Measurements from ENCODE around the gene CELSR2.

The CELSR2 gene

GRCh38 chr1:109307274-109308021, 58.1 kb downstream of the CELSR2 start:
- H3K4me2 ChIP-seq (ENCODE audit: insufficient read depth, low read length) = no peak overlapping the region
- no peaks in the 10 kb centered on the region for H3K79me2 ChIP-seq (ENCODE audit: insufficient read depth, low read length)
- H4K20me1 ChIP-seq (ENCODE audit: insufficient read depth, low read length) = no peaks in the 10 kb centered on the region
- no peak overlapping the region for H3K4me3 ChIP-seq (ENCODE audit: low read depth in 1 of 2, low read length in 2 of 2)
- ATAC-seq (ENCODE audit: insufficient read depth, low read depth) = peak; percentile 44; the same call in 1 of the 3 replicates
- TF ChIP-seq CTCF (IDR thresholded peaks at IDR 0.05; ENCODE audit: borderline replicate concordance, extremely low read depth, low read length, poor library complexity, severe bottlenecking) = no peak
- no peak for TF ChIP-seq EZH2 (IDR thresholded peaks at IDR 0.05; ENCODE audit: borderline replicate concordance, low read depth, low read length, severe bottlenecking)
- no peaks in the 10 kb centered on the region for H3K27me3 ChIP-seq (ENCODE audit: insufficient read depth, low read length, poor library complexity)
- H3K36me3 ChIP-seq (ENCODE audit: insufficient read depth, low read length) = no peaks in the 10 kb centered on the region
- no peak for DNase-seq
- no peak overlapping the region for H3K9ac ChIP-seq (ENCODE audit: low read depth, low read length)
- no peaks in the 10 kb centered on the region for H3K9me3 ChIP-seq (ENCODE audit: insufficient read depth, low read length, severe bottlenecking)
- no peaks in the 10 kb centered on the region for H3K4me1 ChIP-seq (ENCODE audit: insufficient read depth, low read length)
- no peak overlapping the region for H2AFZ ChIP-seq (ENCODE audit: low read depth, low read length)
- H3K27ac ChIP-seq (ENCODE audit: low read length) = no peak overlapping the region

- Histone ChIP-seq H4K20me1 (ENCODE audit: insufficient read depth, low read length) (no peaks in the 10 kb centered on the region), H3K36me3 (ENCODE audit: insufficient read depth, low read length) (peaks cover 10% of the 10 kb centered on the region), H3K4me2 (ENCODE audit: insufficient read depth, low read length) (no peak overlapping the region), H3K9ac (ENCODE audit: low read depth, low read length) (no peak overlapping the region), H3K27ac (ENCODE audit: low read length) (no peak overlapping the region), H3K27me3 (ENCODE audit: insufficient read depth, low read length, poor library complexity) (no peaks in the 10 kb centered on the region), H3K79me2 (ENCODE audit: insufficient read depth, low read length) (no peaks in the 10 kb centered on the region), H3K4me1 (ENCODE audit: insufficient read depth, low read length) (no peaks in the 10 kb centered on the region), H3K4me3 (ENCODE audit: low read depth in 1 of 2, low read length in 2 of 2) (no peak overlapping the region), H2AFZ (ENCODE audit: low read depth, low read length) (no peak overlapping the region), H3K9me3 (ENCODE audit: insufficient read depth, low read length, severe bottlenecking) (no peaks in the 10 kb centered on the region)
- ATAC-seq (ENCODE audit: insufficient read depth, low read depth) (no peak), DNase-seq (no peak)
- no peak for TF ChIP-seq EZH2 (IDR thresholded peaks at IDR 0.05; ENCODE audit: borderline replicate concordance, low read depth, low read length, severe bottlenecking)
These were observed 60.0 kb downstream of the CELSR2 start for GRCh38 chr1:109309347-109309746.

GRCh38 chr1:109312246-109312645, 62.9 kb downstream of the CELSR2 start:
- no peaks in the 10 kb centered on the region for H3K27me3 ChIP-seq (ENCODE audit: insufficient read depth, low read length, poor library complexity)
- no peak overlapping the region for H3K9ac ChIP-seq (ENCODE audit: low read depth, low read length)
- H3K27ac ChIP-seq (ENCODE audit: low read length) = no peak overlapping the region
- H3K79me2 ChIP-seq (ENCODE audit: insufficient read depth, low read length) = no peaks in the 10 kb centered on the region
- DNase-seq (no peak), ATAC-seq (ENCODE audit: insufficient read depth, low read depth) (no peak)
- H3K9me3 ChIP-seq (ENCODE audit: insufficient read depth, low read length, severe bottlenecking) = no peaks in the 10 kb centered on the region
- no peak overlapping the region for H2AFZ ChIP-seq (ENCODE audit: low read depth, low read length)
- H3K36me3 ChIP-seq (ENCODE audit: insufficient read depth, low read length) = peaks cover 29% of the 10 kb centered on the region
- TF ChIP-seq EZH2 (IDR thresholded peaks at IDR 0.05; ENCODE audit: borderline replicate concordance, low read depth, low read length, severe bottlenecking) (no peak), CTCF (IDR thresholded peaks at IDR 0.05; ENCODE audit: borderline replicate concordance, extremely low read depth, low read length, poor library complexity, severe bottlenecking) (no peak)
- H3K4me2 ChIP-seq (ENCODE audit: insufficient read depth, low read length) = no peak overlapping the region
- no peak overlapping the region for H3K4me3 ChIP-seq (ENCODE audit: low read depth in 1 of 2, low read length in 2 of 2)
- no peaks in the 10 kb centered on the region for H4K20me1 ChIP-seq (ENCODE audit: insufficient read depth, low read length)
- no peaks in the 10 kb centered on the region for H3K4me1 ChIP-seq (ENCODE audit: insufficient read depth, low read length)

GRCh38 chr1:109312978-109313775, 63.8 kb downstream of the CELSR2 start:
- TF ChIP-seq CTCF (IDR thresholded peaks at IDR 0.05; ENCODE audit: borderline replicate concordance, extremely low read depth, low read length, poor library complexity, severe bottlenecking) = no peak
- TF ChIP-seq EZH2 (IDR thresholded peaks at IDR 0.05; ENCODE audit: borderline replicate concordance, low read depth, low read length, severe bottlenecking) = no peak
- H3K4me2 ChIP-seq (ENCODE audit: insufficient read depth, low read length) = no peak overlapping the region

More at GRCh38 chr1:109312978-109313775, 63.8 kb downstream of the CELSR2 start:
- Histone ChIP-seq H3K79me2 (ENCODE audit: insufficient read depth, low read length) (no peaks in the 10 kb centered on the region), H2AFZ (ENCODE audit: low read depth, low read length) (no peak overlapping the region), H3K9ac (ENCODE audit: low read depth, low read length) (no peak overlapping the region), H3K9me3 (ENCODE audit: insufficient read depth, low read length, severe bottlenecking) (no peaks in the 10 kb centered on the region), H3K27ac (ENCODE audit: low read length) (no peak overlapping the region), H4K20me1 (ENCODE audit: insufficient read depth, low read length) (no peaks in the 10 kb centered on the region), H3K4me1 (ENCODE audit: insufficient read depth, low read length) (no peaks in the 10 kb centered on the region), H3K27me3 (ENCODE audit: insufficient read depth, low read length, poor library complexity) (no peaks in the 10 kb centered on the region), H3K4me3 (ENCODE audit: low read depth in 1 of 2, low read length in 2 of 2) (no peak overlapping the region), H3K36me3 (ENCODE audit: insufficient read depth, low read length) (peaks cover 37% of the 10 kb centered on the region)
- ATAC-seq (ENCODE audit: insufficient read depth, low read depth) (no peak), DNase-seq (no peak)

Measured in DND-41 (cell line).